Sigmoid colon (tissue), 4 donors: ENCODE measurements around the gene SLC6A1.

Source experiments
- EP300 ChIP-seq, 4 donors: sonication (generic); formaldehyde crosslinking; IDR thresholded peaks; one replicate each; pipeline ENCODE4 v1.6.1; 2017; ENCODE audit warnings: antibody characterized with exemption in 4 of 4
- POLR2A ChIP-seq, 2 donors: fragments of 450-650 bp; IDR thresholded peaks; one replicate each; pipeline ENCODE4 v1.6.1; 2016; ENCODE audit warnings: antibody characterized with exemption in 2 of 2, mild to moderate bottlenecking in 2 of 2, moderate library complexity in 2 of 2
- POLR2AphosphoS5 ChIP-seq, 4 donors: sonication (generic); formaldehyde crosslinking; IDR thresholded peaks; one replicate each; pipeline ENCODE4 v1.6.1; 2017; ENCODE audit warnings: antibody characterized with exemption in 4 of 4
- TF ChIP-seq, protein P1 (sequence below), 4 experiments: fragments of 450-650 bp in 3 of 4; fragments of 200-600 bp in 1 of 4; IDR thresholded peaks; one replicate each; pipeline ENCODE4 v1.5.1; 2016 to 2019; ENCODE audit warnings: antibody characterized with exemption in 4 of 4, mild to moderate bottlenecking in 3 of 4, moderate library complexity in 2 of 4

- TF ChIP-seq POLR2AphosphoS5 (IDR thresholded peaks at IDR 0.05) (no peak), POLR2A (IDR thresholded peaks at IDR 0.05) (no peak), EP300 (IDR thresholded peaks at IDR 0.05) (no peak)
- TF ChIP-seq, protein P1, sequence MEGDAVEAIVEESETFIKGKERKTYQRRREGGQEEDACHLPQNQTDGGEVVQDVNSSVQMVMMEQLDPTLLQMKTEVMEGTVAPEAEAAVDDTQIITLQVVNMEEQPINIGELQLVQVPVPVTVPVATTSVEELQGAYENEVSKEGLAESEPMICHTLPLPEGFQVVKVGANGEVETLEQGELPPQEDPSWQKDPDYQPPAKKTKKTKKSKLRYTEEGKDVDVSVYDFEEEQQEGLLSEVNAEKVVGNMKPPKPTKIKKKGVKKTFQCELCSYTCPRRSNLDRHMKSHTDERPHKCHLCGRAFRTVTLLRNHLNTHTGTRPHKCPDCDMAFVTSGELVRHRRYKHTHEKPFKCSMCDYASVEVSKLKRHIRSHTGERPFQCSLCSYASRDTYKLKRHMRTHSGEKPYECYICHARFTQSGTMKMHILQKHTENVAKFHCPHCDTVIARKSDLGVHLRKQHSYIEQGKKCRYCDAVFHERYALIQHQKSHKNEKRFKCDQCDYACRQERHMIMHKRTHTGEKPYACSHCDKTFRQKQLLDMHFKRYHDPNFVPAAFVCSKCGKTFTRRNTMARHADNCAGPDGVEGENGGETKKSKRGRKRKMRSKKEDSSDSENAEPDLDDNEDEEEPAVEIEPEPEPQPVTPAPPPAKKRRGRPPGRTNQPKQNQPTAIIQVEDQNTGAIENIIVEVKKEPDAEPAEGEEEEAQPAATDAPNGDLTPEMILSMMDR (IDR thresholded peaks at IDR 0.05), result no peak
Observed at GRCh38 chr3:11000528-11000927, 8.0 kb downstream of the SLC6A1 start.
